Fibroblast of villous mesenchyme (primary cell): Measurements from ENCODE around the gene HGS. TPM values are rescaled to one million over a fixed set of nuclear protein-coding genes. Genes with fewer than 3 reads are reported as not detected.

Experiments used
- DNase-seq: peaks from one replicate; pipeline ENCODE4 v3.0.0-alpha.2; 2010; ENCODE audit warnings: low read depth
- H3K4me3 ChIP-seq: 2 replicates; pipeline ENCODE4 v1.5.1; 2011; ENCODE audit warnings: low read depth, mild to moderate bottlenecking, low read length
- small RNA-seq: library from RNA; depleted of rRNA; stranded (forward); fragments of <200 nt; gene quantifications from one replicate; pipeline ENCODE3, GENCODE V24; 2012
- total RNA-seq: library from RNA; depleted of rRNA; stranded (reverse); fragments of >200 nt; gene quantifications from 2 replicates; pipeline ENCODE4 v1.2.3, GENCODE V29; 2012
- TF ChIP-seq, protein P1 (sequence below): IDR thresholded peaks from 2 replicates; pipeline ENCODE4 v1.5.1; 2012; ENCODE audit warnings: low read depth, mild to moderate bottlenecking, low read length; ENCODE audit not compliant: insufficient read depth

HGS gene
- total RNA-seq, 1 donor: 75.1 TPM

DNA sequence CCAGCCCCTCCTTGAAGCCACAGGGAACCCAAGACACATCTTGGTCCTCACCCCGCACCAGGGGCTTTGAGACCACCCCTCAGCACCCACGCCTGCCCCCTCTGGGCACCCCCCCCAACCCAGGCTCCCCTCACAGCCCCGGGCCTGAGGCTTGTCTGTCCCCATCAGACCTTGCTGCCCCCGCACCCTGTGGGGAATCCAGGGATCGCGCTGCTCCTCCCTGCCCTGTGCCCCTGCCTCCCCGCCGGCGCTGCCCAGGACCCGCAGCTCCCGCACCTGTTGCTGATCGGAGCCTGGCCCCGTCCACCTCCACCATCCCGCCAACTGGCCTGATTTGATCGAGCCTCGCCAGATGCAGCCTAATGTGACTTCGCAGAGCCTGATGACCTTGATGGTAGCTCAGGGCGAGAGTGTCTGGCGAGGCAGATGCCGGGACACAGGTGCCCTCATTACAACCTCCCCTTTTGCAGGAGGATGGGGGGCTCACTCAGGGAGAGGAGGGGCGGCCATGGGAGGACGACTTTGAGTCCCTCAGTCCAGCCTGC is 57.3 kb downstream of the HGS start:
- no peak for DNase-seq

DNA sequence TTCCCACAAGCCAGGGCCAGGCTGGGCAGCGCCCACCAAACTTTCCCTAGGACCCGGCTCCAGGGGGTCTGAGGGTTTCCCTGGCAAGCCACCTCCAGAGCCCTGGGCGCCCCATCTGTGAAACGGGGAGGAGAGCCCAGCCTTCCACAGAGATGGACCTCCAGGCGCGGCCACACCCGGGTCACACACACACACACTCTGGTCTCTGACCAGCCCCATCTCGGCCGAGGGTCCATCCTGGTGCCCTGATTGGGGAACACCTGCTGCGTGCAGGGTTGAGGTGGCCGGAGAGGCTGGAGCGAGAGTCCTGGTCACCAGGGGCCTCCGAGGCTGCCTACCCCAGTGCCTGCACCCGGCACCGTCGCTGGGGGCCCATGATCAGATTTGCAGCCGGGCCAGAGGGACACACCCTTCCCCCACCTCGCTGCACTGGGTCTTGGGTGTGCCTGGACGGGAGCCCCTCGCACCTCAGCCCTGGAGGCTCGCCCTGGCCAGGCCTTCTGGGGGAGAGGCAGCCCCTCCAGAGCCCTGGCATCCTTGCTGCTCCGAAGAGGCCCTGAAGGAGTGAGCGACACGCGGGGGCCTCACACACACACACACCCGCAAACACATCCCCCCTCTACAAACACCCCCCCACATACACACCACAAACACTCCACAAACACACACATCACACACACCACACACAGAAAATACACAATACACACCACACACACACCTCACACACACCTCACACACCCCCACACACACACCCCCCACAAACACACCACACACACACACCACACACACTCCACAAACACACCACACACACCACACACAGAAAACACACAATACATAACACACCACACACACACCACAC is 58.0 kb downstream of the HGS start:
- TF ChIP-seq, protein P1, sequence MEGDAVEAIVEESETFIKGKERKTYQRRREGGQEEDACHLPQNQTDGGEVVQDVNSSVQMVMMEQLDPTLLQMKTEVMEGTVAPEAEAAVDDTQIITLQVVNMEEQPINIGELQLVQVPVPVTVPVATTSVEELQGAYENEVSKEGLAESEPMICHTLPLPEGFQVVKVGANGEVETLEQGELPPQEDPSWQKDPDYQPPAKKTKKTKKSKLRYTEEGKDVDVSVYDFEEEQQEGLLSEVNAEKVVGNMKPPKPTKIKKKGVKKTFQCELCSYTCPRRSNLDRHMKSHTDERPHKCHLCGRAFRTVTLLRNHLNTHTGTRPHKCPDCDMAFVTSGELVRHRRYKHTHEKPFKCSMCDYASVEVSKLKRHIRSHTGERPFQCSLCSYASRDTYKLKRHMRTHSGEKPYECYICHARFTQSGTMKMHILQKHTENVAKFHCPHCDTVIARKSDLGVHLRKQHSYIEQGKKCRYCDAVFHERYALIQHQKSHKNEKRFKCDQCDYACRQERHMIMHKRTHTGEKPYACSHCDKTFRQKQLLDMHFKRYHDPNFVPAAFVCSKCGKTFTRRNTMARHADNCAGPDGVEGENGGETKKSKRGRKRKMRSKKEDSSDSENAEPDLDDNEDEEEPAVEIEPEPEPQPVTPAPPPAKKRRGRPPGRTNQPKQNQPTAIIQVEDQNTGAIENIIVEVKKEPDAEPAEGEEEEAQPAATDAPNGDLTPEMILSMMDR: no peak
- DNase-seq: no peak
- H3K4me3 ChIP-seq: no peak overlapping the region

More for the DNA sequence above, 57.3 kb downstream of the HGS start:
- TF ChIP-seq, protein P1: no peak
- no peak overlapping the region for H3K4me3 ChIP-seq

Small RNAs within 50 kb of the gene (small RNA-seq; reads per million reads assigned to genes)
- gene MIR6786: not detected

Other genes starting within 250 kb of the HGS start
- 10,242 and 13,686 TPM in 2 replicates for gene ACTG1, start 171.2 kb upstream of the HGS start, total RNA-seq
- 1.7 and 3.5 TPM in 2 replicates for gene FSCN2, start 155.6 kb upstream of the HGS start, total RNA-seq
- gene FAAP100, start 131.7 kb upstream of the HGS start, total RNA-seq: 27.6 and 40.3 TPM in 2 replicates
- gene NPLOC4, start 46.9 kb upstream of the HGS start, total RNA-seq: 96.7 and 108 TPM in 2 replicates
- 1.7 and 2.3 TPM in 2 replicates for gene TSPAN10, start 46.8 kb upstream of the HGS start, total RNA-seq
- not detected in 2 replicates for gene PDE6G, start 27.5 kb upstream of the HGS start, total RNA-seq
- 23.7 and 28.0 TPM in 2 replicates for gene OXLD1, start 17.4 kb upstream of the HGS start, total RNA-seq
- gene CCDC137, start 17.3 kb upstream of the HGS start, total RNA-seq: 7.8 and 10.0 TPM in 2 replicates
- 22.9 and 27.4 TPM in 2 replicates for gene ARL16, start 214 bp upstream of the HGS start, total RNA-seq
- gene MRPL12, start 19.4 kb downstream of the HGS start, total RNA-seq: 12.1 and 12.6 TPM in 2 replicates
- 13.8 and 14.2 TPM in 2 replicates for gene SLC25A10, start 28.3 kb downstream of the HGS start, total RNA-seq
- not detected in 2 replicates for gene GCGR, start 120.1 kb downstream of the HGS start, total RNA-seq
- gene MCRIP1, start 149.3 kb downstream of the HGS start, total RNA-seq: 55.7 and 96.6 TPM in 2 replicates
- not detected in 2 replicates for gene PPP1R27, start 151.0 kb downstream of the HGS start, total RNA-seq
- gene P4HB, start 176.5 kb downstream of the HGS start, total RNA-seq: 735 and 809 TPM in 2 replicates
- 106 and 181 TPM in 2 replicates for gene ARHGDIA, start 187.3 kb downstream of the HGS start, total RNA-seq
- 120 and 134 TPM in 2 replicates for gene ALYREF, start 207.6 kb downstream of the HGS start, total RNA-seq
- gene ANAPC11, start 207.7 kb downstream of the HGS start, total RNA-seq: 101 and 150 TPM in 2 replicates
- gene NPB, start 218.2 kb downstream of the HGS start, total RNA-seq: 0.43 and 0.64 TPM in 2 replicates
- gene PCYT2, start 227.4 kb downstream of the HGS start, total RNA-seq: 70.8 and 73.1 TPM in 2 replicates
- 14.7 and 18.0 TPM in 2 replicates for gene SIRT7, start 234.2 kb downstream of the HGS start, total RNA-seq
- gene MAFG, start 243.7 kb downstream of the HGS start, total RNA-seq: 20.0 and 23.3 TPM in 2 replicates